ENCODE data around the gene USE1.

DNA sequence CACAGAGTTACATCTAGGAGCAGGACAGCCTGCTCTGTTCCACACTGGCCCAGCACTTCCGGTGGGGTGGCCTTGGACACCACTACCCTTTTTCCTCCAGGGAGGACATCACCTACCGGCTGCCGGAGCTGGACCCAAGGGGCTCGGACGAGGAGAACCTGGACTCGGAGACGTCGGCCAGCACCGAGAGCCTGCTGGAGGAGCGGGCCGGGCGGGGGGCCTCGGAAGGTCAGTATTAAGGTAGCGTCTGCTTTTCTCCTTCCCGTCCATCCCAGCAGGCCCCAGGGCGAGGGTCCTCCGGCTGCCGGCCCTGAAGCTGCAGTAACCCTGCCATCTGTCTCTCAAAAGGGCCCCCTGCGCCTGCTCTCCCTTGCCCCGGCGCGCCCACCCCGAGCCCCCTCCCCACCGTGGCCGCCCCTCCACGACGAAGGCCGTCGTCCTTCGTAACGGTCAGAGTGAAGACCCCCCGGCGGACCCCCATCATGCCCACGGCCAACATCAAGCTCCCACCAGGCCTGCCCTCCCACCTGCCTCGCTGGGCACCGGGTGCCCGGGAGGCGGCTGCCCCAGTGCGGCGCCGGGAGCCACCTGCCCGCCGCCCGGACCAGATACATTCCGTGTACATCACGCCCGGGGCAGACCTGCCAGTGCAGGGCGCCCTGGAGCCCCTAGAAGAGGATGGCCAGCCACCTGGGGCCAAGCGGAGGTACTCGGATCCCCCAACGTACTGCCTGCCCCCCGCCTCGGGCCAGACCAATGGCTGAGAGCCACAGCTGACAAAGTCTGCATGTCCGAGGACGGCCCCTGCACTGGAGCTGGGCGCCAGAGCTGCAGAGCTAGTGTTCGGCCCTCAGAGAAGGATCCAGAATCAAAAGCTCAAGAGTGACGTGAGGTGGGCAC is 3.4 kb upstream of the USE1 start:
- TF ChIP-seq, protein P1, sequence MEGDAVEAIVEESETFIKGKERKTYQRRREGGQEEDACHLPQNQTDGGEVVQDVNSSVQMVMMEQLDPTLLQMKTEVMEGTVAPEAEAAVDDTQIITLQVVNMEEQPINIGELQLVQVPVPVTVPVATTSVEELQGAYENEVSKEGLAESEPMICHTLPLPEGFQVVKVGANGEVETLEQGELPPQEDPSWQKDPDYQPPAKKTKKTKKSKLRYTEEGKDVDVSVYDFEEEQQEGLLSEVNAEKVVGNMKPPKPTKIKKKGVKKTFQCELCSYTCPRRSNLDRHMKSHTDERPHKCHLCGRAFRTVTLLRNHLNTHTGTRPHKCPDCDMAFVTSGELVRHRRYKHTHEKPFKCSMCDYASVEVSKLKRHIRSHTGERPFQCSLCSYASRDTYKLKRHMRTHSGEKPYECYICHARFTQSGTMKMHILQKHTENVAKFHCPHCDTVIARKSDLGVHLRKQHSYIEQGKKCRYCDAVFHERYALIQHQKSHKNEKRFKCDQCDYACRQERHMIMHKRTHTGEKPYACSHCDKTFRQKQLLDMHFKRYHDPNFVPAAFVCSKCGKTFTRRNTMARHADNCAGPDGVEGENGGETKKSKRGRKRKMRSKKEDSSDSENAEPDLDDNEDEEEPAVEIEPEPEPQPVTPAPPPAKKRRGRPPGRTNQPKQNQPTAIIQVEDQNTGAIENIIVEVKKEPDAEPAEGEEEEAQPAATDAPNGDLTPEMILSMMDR (IDR thresholded peaks at IDR 0.05 in 2 of 3, conservative IDR thresholded peaks at IDR 0.05 in 1 of 3; ENCODE audit: borderline replicate concordance in 1 of 3, insufficient read depth in 1 of 3, low read depth in 2 of 3, low read length in 2 of 3) = no peak
- no peak for TF ChIP-seq SP1 (IDR thresholded peaks at IDR 0.05; ENCODE audit: low read depth)
- no peak for TF ChIP-seq TCF7L2 (IDR thresholded peaks at IDR 0.05; ENCODE audit: borderline replicate concordance, extremely low read depth, insufficient read depth, insufficient read length)
- TF ChIP-seq, protein P2, sequence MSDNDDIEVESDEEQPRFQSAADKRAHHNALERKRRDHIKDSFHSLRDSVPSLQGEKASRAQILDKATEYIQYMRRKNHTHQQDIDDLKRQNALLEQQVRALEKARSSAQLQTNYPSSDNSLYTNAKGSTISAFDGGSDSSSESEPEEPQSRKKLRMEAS (IDR thresholded peaks at IDR 0.05) = no peak
- TF ChIP-seq, protein P3, sequence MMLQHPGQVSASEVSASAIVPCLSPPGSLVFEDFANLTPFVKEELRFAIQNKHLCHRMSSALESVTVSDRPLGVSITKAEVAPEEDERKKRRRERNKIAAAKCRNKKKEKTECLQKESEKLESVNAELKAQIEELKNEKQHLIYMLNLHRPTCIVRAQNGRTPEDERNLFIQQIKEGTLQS (IDR thresholded peaks at IDR 0.05) = no peak
- TF ChIP-seq EZH2phosphoT487 (IDR thresholded peaks at IDR 0.05; ENCODE audit: borderline replicate concordance) = no peak
- no peak for TF ChIP-seq EZH2 (IDR thresholded peaks at IDR 0.05)
- no peak for TF ChIP-seq CEBPB (IDR thresholded peaks at IDR 0.05; ENCODE audit: low read depth)
- TF ChIP-seq POLR2A (IDR thresholded peaks at IDR 0.05; ENCODE audit: borderline replicate concordance, extremely low read depth, insufficient read depth, insufficient read length) = no peak
- TF ChIP-seq, protein P4, sequence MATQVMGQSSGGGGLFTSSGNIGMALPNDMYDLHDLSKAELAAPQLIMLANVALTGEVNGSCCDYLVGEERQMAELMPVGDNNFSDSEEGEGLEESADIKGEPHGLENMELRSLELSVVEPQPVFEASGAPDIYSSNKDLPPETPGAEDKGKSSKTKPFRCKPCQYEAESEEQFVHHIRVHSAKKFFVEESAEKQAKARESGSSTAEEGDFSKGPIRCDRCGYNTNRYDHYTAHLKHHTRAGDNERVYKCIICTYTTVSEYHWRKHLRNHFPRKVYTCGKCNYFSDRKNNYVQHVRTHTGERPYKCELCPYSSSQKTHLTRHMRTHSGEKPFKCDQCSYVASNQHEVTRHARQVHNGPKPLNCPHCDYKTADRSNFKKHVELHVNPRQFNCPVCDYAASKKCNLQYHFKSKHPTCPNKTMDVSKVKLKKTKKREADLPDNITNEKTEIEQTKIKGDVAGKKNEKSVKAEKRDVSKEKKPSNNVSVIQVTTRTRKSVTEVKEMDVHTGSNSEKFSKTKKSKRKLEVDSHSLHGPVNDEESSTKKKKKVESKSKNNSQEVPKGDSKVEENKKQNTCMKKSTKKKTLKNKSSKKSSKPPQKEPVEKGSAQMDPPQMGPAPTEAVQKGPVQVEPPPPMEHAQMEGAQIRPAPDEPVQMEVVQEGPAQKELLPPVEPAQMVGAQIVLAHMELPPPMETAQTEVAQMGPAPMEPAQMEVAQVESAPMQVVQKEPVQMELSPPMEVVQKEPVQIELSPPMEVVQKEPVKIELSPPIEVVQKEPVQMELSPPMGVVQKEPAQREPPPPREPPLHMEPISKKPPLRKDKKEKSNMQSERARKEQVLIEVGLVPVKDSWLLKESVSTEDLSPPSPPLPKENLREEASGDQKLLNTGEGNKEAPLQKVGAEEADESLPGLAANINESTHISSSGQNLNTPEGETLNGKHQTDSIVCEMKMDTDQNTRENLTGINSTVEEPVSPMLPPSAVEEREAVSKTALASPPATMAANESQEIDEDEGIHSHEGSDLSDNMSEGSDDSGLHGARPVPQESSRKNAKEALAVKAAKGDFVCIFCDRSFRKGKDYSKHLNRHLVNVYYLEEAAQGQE (IDR thresholded peaks at IDR 0.05; ENCODE audit: low read depth) = no peak
- TF ChIP-seq ZFX (IDR thresholded peaks at IDR 0.05) = no peak

All from HCT116 (cell line).